ENCODE results near the gene TMEM51. TPM values are rescaled to one million over a fixed set of nuclear protein-coding genes. Genes with fewer than 3 reads are reported as not detected.
"Not testable (repeated sequence)": the region's sequence is repeated elsewhere in the genome, so short reads cannot be mapped to it uniquely, and the experiment has no call there.

TMEM51 gene
- total RNA-seq, 1 donor from 2014 or later, result 4.7 TPM

DNA sequence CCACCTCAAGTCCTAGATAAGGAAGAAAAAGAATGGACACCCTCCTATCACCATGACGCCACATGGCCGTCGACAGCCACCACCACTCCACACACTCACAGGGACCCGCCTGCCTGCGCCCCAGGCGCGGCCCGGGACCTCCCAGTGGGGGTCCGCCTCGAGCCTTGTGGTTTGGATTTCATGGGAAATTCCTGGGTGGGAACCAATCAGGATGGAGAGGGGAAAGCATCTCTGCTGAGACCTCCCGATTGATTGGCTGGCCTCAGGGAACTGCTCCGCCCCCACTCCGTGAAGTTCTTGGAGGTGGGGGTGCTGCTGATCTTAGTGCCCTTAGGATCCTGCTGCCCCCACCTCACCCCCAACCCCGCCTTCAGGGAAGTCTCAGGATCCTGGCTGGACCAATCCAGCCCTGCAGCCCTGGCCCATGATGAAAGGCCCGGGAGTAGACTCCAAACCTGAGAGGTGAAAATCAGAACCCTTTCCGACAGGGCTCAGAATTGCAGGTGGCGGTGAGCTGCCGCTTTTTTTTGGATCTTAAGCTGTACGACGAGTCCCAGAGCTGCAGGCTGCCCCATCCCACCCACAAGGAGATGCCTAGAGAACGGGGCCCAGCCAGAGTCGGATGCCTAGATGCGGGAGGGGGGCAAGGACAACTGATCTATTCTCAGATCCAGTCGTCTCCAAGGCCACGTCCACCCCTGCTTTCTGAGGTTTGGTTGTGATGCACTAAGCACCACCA is 29.0 kb upstream of the TMEM51 start:
- intact Hi-C loops (cut with DNase I), result no loop called here
- DNase-seq (ENCODE audit: missing footprints) (no peak), ATAC-seq (no peak)

GRCh38 chr1:15125101-15125745 is 28.3 kb upstream of the TMEM51 start:
- DNase-seq (ENCODE audit: missing footprints) (no peak), ATAC-seq (no peak)
- intact Hi-C loops (cut with DNase I), result no loop called here

DNA sequence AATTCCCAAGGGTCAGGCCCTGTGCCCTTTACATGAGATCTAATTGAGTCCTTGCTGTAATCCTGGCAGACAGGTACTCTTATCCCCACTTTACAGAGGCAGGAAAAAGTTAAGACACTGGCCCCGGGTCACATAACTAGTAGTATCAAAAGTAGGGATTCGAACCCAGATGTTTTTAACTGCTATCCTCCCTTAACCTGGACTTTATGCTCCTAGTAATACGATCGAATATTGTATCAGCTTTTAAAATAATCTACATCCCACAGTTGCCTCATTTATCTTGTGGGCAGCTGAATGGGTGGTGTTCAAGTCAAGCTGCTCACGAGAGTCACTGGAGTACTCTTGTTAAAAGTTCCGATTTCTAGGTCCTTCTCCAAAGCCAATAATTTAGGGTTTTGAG is 25.5 kb upstream of the TMEM51 start:
- DNase-seq (ENCODE audit: missing footprints), result no peak
- intact Hi-C loops (cut with DNase I), result loop anchor here (1.0 to 2.0 kb wide), 3 partner anchors 25 to 175 kb away; partner anchors contain the start of gene TMEM51
- no peak for ATAC-seq

- peak; percentile 82 for DNase-seq (ENCODE audit: missing footprints)
- ATAC-seq, result peak; percentile 84
- intact Hi-C loops (cut with DNase I), result loop anchor here (1.0 to 2.0 kb wide), 3 partner anchors 24 to 175 kb away; partner anchors contain the start of gene TMEM51
Measured at GRCh38 chr1:15128520-15129313, 24.8 kb upstream of the TMEM51 start.

GRCh38 chr1:15129944-15130343 is 23.6 kb upstream of the TMEM51 start:
- intact Hi-C loops (cut with DNase I), result loop anchor here (2.0 kb wide), 2 partner anchors 23 to 143 kb away; partner anchors contain the start of gene TMEM51
- ATAC-seq (no peak), DNase-seq (ENCODE audit: missing footprints) (no peak)

DNA sequence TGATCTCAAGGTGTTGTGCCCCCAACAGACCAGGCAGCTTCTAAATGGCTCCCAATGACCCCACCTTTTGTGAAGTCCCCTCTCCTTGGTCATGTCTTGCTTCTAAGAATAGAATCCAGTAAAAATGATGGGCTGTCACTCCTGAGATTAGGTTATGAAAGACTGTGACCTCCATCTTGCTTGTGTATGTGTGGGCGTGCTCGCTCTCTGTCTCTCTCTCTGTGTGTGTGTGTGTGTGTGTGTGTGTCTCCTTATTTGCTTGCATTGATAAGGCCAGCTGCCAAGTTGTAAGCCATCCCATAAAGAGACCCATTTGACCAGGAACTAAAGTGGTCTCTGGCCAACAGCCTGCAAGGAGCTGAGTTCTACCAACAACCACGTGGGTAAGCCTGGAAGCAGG is 22.9 kb upstream of the TMEM51 start:
- DNase-seq (ENCODE audit: missing footprints), result no peak
- intact Hi-C loops (cut with DNase I), result no loop called here

GRCh38 chr1:15132965-15133364 is 20.6 kb upstream of the TMEM51 start:
- ATAC-seq (no peak), DNase-seq (ENCODE audit: missing footprints) (no peak)
- intact Hi-C loops (cut with DNase I), result no loop called here

More for the DNA sequence above, 22.9 kb upstream of the TMEM51 start:
- ATAC-seq, result no peak

DNA sequence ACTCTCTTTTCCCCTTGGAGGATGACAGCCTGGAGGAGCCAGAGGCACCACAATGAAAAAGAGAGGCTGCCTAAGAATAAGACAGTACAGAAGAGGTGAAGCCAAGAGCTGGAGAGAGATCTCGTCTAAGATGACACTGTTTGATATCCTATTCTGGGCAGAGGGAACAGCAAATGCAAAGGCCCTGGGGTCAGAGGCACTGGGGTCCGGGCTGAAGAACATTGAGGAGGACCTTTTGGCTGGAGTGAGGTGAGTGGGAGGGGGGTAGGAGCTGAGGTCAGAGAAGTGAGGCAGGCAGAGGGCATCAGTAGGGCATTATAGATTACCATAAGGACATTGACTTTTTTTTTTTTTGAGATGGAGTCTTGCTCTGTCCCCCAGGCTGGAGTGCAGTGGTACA is 19.3 kb upstream of the TMEM51 start:
- intact Hi-C loops (cut with DNase I), result no loop called here
- ATAC-seq, result no peak
- no peak for DNase-seq (ENCODE audit: missing footprints)

DNA sequence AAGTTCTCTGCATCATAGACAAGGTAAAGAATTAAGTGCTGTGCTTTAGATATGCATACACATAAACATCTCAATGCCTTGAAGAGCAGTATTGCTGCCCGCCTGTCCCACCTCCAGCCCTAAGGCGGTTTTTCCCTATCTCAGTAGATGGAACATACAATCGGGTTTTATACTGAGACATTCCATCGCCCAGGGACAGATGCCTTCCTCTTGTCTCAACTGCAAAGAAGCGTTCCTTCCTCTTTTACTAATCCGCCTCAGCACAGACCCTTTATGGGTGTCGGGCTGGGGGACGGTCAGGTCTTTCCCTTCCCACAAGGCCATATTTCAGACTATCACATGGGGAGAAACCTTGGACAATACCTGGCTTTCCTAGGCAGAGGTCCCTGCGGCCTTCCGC is 17.9 kb upstream of the TMEM51 start:
- DNase-seq (ENCODE audit: missing footprints); intact Hi-C loops (cut with DNase I); ATAC-seq: not testable (repeated sequence)

- DNase-seq (ENCODE audit: missing footprints) (no peak), ATAC-seq (no peak)
- intact Hi-C loops (cut with DNase I), result no loop called here
Measured at GRCh38 chr1:15137809-15138208, 15.7 kb upstream of the TMEM51 start.

DNA sequence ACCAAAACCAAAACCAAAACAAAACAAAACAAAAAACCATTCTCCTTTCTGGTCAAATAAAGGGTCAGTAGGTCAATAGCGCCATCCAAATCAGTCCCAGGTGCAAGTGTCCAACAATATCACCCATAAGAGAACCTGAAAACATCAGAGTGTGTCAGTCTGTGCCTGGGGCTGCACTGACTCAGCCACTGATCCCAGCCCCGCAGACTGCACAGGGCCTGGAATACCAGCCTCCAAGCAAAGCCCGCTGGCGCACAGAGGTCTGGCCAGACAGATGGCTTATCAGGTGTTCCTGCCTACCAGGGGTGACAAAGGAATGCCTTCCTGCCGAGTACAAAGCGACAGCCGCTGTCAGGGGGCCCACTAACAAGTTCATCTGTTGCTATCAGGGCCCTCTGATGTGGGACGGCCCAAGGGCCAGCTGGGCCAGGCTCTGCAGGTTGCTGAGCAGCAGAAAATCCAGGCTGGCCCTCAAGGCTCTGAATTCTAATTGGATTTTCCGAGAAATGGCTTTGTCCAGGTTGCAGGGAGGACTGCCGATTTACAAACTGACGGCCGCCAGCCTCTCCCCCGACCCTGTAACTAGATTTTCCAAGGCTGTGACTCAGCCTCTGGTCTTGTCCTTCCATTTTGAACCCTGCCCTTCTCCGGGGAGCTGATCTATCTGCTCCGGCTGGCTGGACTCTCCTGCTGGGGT is 13.7 kb upstream of the TMEM51 start:
- DNase-seq (ENCODE audit: missing footprints) (no peak), ATAC-seq (peak; percentile 68)
- intact Hi-C loops (cut with DNase I), result no loop called here

GRCh38 chr1:15141935-15142539 is 11.5 kb upstream of the TMEM51 start:
- no peak for DNase-seq (ENCODE audit: missing footprints)
- intact Hi-C loops (cut with DNase I), result no loop called here
- ATAC-seq, result peak; percentile 73

DNA sequence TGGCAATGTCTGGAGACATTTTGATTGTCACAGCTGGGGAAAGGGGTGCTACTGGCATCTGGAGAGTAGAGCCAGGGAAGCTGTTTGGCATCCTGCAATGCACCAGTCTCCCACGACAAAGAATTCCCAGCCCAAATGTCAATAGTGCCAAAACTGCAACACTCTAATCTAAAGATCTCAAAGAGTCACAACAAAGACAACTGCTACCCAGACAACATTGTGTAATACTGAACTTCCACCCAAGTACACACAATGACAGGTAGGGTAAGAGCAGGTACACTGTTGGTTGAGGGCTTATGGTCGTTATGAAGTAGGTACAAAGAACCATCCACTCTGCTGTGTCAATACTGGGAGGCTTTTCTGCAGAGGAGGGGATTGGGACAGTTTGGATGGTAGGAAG is 8.2 kb upstream of the TMEM51 start:
- no peak for ATAC-seq
- intact Hi-C loops (cut with DNase I), result no loop called here
- DNase-seq (ENCODE audit: missing footprints), result no peak

GRCh38 chr1:15146142-15146680 is 7.3 kb upstream of the TMEM51 start:
- intact Hi-C loops (cut with DNase I), result no loop called here
- DNase-seq (ENCODE audit: missing footprints) (no peak), ATAC-seq (no peak)

DNA sequence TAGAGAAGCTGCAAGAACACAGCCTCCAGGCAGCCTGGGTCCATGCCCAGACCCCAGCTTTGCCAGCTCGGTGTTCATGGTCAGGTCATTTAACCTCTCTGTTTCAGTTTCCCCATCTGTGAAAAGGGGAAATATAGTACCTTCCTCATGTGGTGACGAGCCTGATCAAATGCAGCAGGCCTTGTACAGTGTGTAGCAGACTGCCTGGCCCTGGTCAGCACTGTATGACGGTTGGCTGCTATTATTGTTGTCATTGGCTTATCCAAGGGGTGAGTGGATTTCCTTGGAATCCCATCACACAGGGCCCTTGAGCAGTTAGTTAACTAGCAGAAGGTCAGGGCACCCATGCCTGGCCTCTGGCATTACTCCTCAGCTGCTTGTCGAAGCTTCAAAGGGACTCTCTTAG is 6.6 kb upstream of the TMEM51 start:
- intact Hi-C loops (cut with DNase I), result no loop called here
- ATAC-seq (no peak), DNase-seq (ENCODE audit: missing footprints) (no peak)

GRCh38 chr1:15148004-15148403 is 5.5 kb upstream of the TMEM51 start:
- DNase-seq (ENCODE audit: missing footprints) (no peak), ATAC-seq (no peak)
- intact Hi-C loops (cut with DNase I), result no loop called here

GRCh38 chr1:15148475-15148874 is 5.1 kb upstream of the TMEM51 start:
- intact Hi-C loops (cut with DNase I), result no loop called here
- ATAC-seq (no peak), DNase-seq (ENCODE audit: missing footprints) (no peak)

DNA sequence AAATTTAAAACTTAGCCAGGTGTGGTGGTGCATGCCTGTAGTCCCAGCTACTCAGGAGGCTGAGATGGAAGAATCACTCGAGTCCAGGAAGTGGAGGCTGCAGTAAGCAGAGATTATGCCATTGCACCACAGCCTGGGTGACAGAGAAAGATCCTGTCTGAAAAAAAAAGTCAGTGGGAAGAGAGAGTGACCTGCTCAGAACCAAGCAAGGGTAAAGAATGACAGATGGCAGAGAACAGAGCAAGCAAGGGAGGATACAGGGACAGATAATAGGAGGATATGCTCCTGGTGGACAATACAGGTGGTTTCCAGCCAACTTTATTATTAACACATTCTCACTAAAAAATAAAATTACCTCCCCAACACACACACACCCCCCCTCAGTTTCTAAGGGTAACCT is 4.6 kb upstream of the TMEM51 start:
- ATAC-seq (no peak), DNase-seq (ENCODE audit: missing footprints) (no peak)
- intact Hi-C loops (cut with DNase I), result no loop called here
